ENCODE measurements around the gene MACROD2. TPM values are rescaled to one million over a fixed set of nuclear protein-coding genes. Genes with fewer than 3 reads are reported as not detected.

The MACROD2 gene
- total RNA-seq, 1 experiment from 2014 or later, result 1.6 TPM

GRCh38 chr20:15645816-15646215 is 1650.5 kb downstream of the MACROD2 start:
- no peak overlapping the region for H3K23ac ChIP-seq (ENCODE audit: insufficient read length, low read depth, low read length)
- Mint-ChIP-seq H3K4me3 (no peak overlapping the region), H3K36me3 (ENCODE audit: insufficient read depth in 1 of 3, low read depth in 3 of 3) (no peaks in the 10 kb centered on the region), H3K27me3 (ENCODE audit: low read depth) (no peaks in the 10 kb centered on the region), H3K27ac (no peak overlapping the region), H3K9me3 (no peaks in the 10 kb centered on the region), H3K4me1 (peaks cover 4 to 6% of the 10 kb centered on the region in 2 experiments; a peak in 2 of 4 replicates)
- H3K79me1 ChIP-seq (ENCODE audit: insufficient read depth, low read depth, low read length, poor library complexity, severe bottlenecking), result no peaks in the 10 kb centered on the region
- no peak overlapping the region for H4K91ac ChIP-seq (ENCODE audit: insufficient read length, low read depth, low read length)
- H3K27ac ChIP-seq (ENCODE audit: insufficient read length, low read depth, low read length), result no peak overlapping the region
- H3K4me2 ChIP-seq (ENCODE audit: insufficient read depth, insufficient read length, low read length), result no peak overlapping the region
- no peak overlapping the region for H2AFZ ChIP-seq (ENCODE audit: low read length)
- H2BK15ac ChIP-seq (ENCODE audit: low read depth, low read length), result no peak overlapping the region
- H3K18ac ChIP-seq (ENCODE audit: insufficient read length, low read depth, low read length), result no peak overlapping the region
- no peak overlapping the region for H3K56ac ChIP-seq (ENCODE audit: insufficient read length, low read depth, low read length)
- H2AK5ac ChIP-seq (ENCODE audit: insufficient read length, low read length), result no peak overlapping the region
- no peaks in the 10 kb centered on the region; the same call in 1 of the 2 replicates for H3K4me1 ChIP-seq (ENCODE audit: insufficient read depth, low read length)
- no peak overlapping the region for H3K4ac ChIP-seq (ENCODE audit: low read depth, low read length)
- H2BK120ac ChIP-seq (ENCODE audit: low read depth, low read length, poor library complexity, severe bottlenecking), result no peak overlapping the region
- no CpG with 5 or more reads among the region's 2 CpGs for WGBS (ENCODE audit: extremely low coverage, insufficient read length, low lambda C conversion rate)
- TF ChIP-seq CTCF (conservative IDR thresholded peaks at IDR 0.05), result no peak
- H3K27me3 ChIP-seq (ENCODE audit: insufficient read depth, low read length), result no peaks in the 10 kb centered on the region; the same call in 1 of the 2 replicates
- H3K79me2 ChIP-seq (ENCODE audit: insufficient read depth, low read length), result no peaks in the 10 kb centered on the region
- H2BK20ac ChIP-seq (ENCODE audit: low read depth, low read length, poor library complexity, severe bottlenecking), result no peak overlapping the region
- no peak overlapping the region for H4K8ac ChIP-seq (replicated peaks; ENCODE audit: insufficient read length, low read depth, low read length)
- H2BK5ac ChIP-seq (ENCODE audit: insufficient read length, low read length), result no peak overlapping the region
- no peaks in the 10 kb centered on the region for H3K23me2 ChIP-seq (ENCODE audit: insufficient read length, low read depth, low read length, poor library complexity, severe bottlenecking)
- H4K5ac ChIP-seq (ENCODE audit: insufficient read length, low read depth, low read length), result no peak overlapping the region
- H3T11ph ChIP-seq (ENCODE audit: low read length), result no peak overlapping the region
- no peaks in the 10 kb centered on the region for H4K20me1 ChIP-seq (ENCODE audit: control insufficient read depth, insufficient read depth, insufficient read length)
- no peak overlapping the region for H2BK12ac ChIP-seq (ENCODE audit: insufficient read length, low read depth, low read length)
- no peak overlapping the region for H3K14ac ChIP-seq (ENCODE audit: insufficient read depth, low read length)
- H3K9me3 ChIP-seq (ENCODE audit: control insufficient read depth, low read depth, low read length), result no peaks in the 10 kb centered on the region
- H3K9ac ChIP-seq (ENCODE audit: extremely low read depth, insufficient read length, low read length), result no peak overlapping the region
- DNase-seq, result no peak

Data from H9 (cell line).